H9 (cell line): ENCODE data around the gene ZNF8. TPM values are rescaled to one million over a fixed set of nuclear protein-coding genes. Genes with fewer than 3 reads are reported as not detected.

Experiments used
- DNase-seq: peaks from one replicate; pipeline ENCODE4 v3.0.0-alpha.2; 2017
- H2AFZ ChIP-seq: one replicate; pipeline ENCODE4 v1.6.1; 2013; ENCODE audit warnings: mild to moderate bottlenecking, low read length, control low read depth, moderate library complexity
- H2AK5ac ChIP-seq: 2 replicates; pipeline ENCODE4 v1.6.1; 2013; ENCODE audit warnings: low read length, control low read depth, mixed read lengths; ENCODE audit not compliant: insufficient read length
- H2BK120ac ChIP-seq: one replicate; pipeline ENCODE4 v1.6.1; 2013; ENCODE audit warnings: low read depth, mild to moderate bottlenecking, low read length, control low read depth, inconsistent platforms; ENCODE audit not compliant: poor library complexity, severe bottlenecking
- H2BK12ac ChIP-seq: 2 replicates; pipeline ENCODE4 v1.6.1; 2013; ENCODE audit warnings: low read length, control low read depth, mixed read lengths, low read depth; ENCODE audit not compliant: insufficient read length
- H2BK15ac ChIP-seq: 2 replicates; pipeline ENCODE4 v1.6.1; 2013; ENCODE audit warnings: low read depth, low read length, control low read depth
- H2BK20ac ChIP-seq: one replicate; pipeline ENCODE4 v1.6.1; 2013; ENCODE audit warnings: low read depth, mild to moderate bottlenecking, low read length, control low read depth, inconsistent platforms; ENCODE audit not compliant: poor library complexity, severe bottlenecking
- H2BK5ac ChIP-seq: 2 replicates; pipeline ENCODE4 v1.6.1; 2013; ENCODE audit warnings: low read length, control low read depth, mixed read lengths; ENCODE audit not compliant: insufficient read length
- H3K14ac ChIP-seq: 2 replicates; pipeline ENCODE4 v1.6.1; 2013; ENCODE audit warnings: low read length, control low read depth; ENCODE audit not compliant: insufficient read depth
- H3K18ac ChIP-seq: 2 replicates; pipeline ENCODE4 v1.6.1; 2013; ENCODE audit warnings: low read depth, mild to moderate bottlenecking, mixed read lengths, low read length, control low read depth; ENCODE audit not compliant: insufficient read length
- H3K23ac ChIP-seq: 2 replicates; pipeline ENCODE4 v1.6.1; 2013; ENCODE audit warnings: low read length, control low read depth, mixed read lengths, low read depth; ENCODE audit not compliant: insufficient read length
- H3K23me2 ChIP-seq: 2 replicates; pipeline ENCODE4 v1.6.1; 2013; ENCODE audit warnings: low read depth, mild to moderate bottlenecking, mixed read lengths, low read length, control low read depth; ENCODE audit not compliant: insufficient read length, poor library complexity, severe bottlenecking
- H3K27ac ChIP-seq: 2 replicates; pipeline ENCODE4 v1.5.1; 2013; ENCODE audit warnings: low read length, control low read depth, mixed read lengths, low read depth; ENCODE audit not compliant: insufficient read length
- H3K27me3 ChIP-seq: 2 replicates; pipeline ENCODE4 v1.6.1; 2013; ENCODE audit warnings: low read length, control low read depth, inconsistent platforms; ENCODE audit not compliant: insufficient read depth
- H3K4ac ChIP-seq: 2 replicates; pipeline ENCODE4 v1.6.1; 2013; ENCODE audit warnings: low read depth, mild to moderate bottlenecking, control low read depth, inconsistent platforms, low read length, moderate library complexity
- H3K4me1 ChIP-seq: 2 replicates; pipeline ENCODE4 v1.6.1; 2013; ENCODE audit warnings: low read length, control low read depth, inconsistent platforms; ENCODE audit not compliant: insufficient read depth
- H3K4me2 ChIP-seq: 2 replicates; pipeline ENCODE4 v1.6.1; 2013; ENCODE audit warnings: low read length, control low read depth, mixed read lengths; ENCODE audit not compliant: insufficient read length, insufficient read depth
- H3K56ac ChIP-seq: 2 replicates; pipeline ENCODE4 v1.6.1; 2013; ENCODE audit warnings: low read depth, mild to moderate bottlenecking, mixed read lengths, low read length, control low read depth; ENCODE audit not compliant: insufficient read length
- H3K79me1 ChIP-seq: 2 replicates; pipeline ENCODE4 v1.6.1; 2013; ENCODE audit warnings: low read depth, mild to moderate bottlenecking, moderate library complexity, low read length, control low read depth, inconsistent platforms; ENCODE audit not compliant: insufficient read depth, poor library complexity, severe bottlenecking
- H3K79me2 ChIP-seq: 2 replicates; pipeline ENCODE4 v1.6.1; 2013; ENCODE audit warnings: low read length, control low read depth, inconsistent platforms; ENCODE audit not compliant: insufficient read depth
- H3K9ac ChIP-seq: 2 replicates; pipeline ENCODE4 v1.6.1; 2013; ENCODE audit warnings: low read length, control low read depth, mixed read lengths; ENCODE audit not compliant: insufficient read length; ENCODE audit errors: extremely low read depth
- H3K9me3 ChIP-seq: one replicate; pipeline ENCODE4 v1.6.1; 2013; ENCODE audit warnings: low read depth, low read length, inconsistent platforms; ENCODE audit not compliant: control insufficient read depth
- H3T11ph ChIP-seq: one replicate; pipeline ENCODE4 v1.6.1; 2013; ENCODE audit warnings: mild to moderate bottlenecking, low read length, control low read depth, inconsistent platforms
- H4K20me1 ChIP-seq: one replicate; pipeline ENCODE4 v1.6.1; 2013; ENCODE audit not compliant: control insufficient read depth, insufficient read length, insufficient read depth
- H4K5ac ChIP-seq: 2 replicates; pipeline ENCODE4 v1.6.1; 2013; ENCODE audit warnings: low read depth, mild to moderate bottlenecking, mixed read lengths, low read length, control low read depth; ENCODE audit not compliant: insufficient read length
- H4K8ac ChIP-seq: replicated peaks from 2 replicates; pipeline ENCODE4 v1.6.1; 2013; ENCODE audit warnings: low read length, control low read depth, mixed read lengths, low read depth; ENCODE audit not compliant: insufficient read length
- H4K91ac ChIP-seq: 2 replicates; pipeline ENCODE4 v1.6.1; 2013; ENCODE audit warnings: low read depth, mild to moderate bottlenecking, moderate library complexity, mixed read lengths, low read length, control low read depth; ENCODE audit not compliant: insufficient read length
- H3K27ac Mint-ChIP-seq, 3 experiments: 2 replicates in 2 of 3; 3 replicates in 1 of 3; pipeline ENCODE4 v1.8.0; 2020 to 2021; ENCODE audit warnings: mixed read lengths in 3 of 3, mild to moderate bottlenecking in 1 of 3, moderate library complexity in 1 of 3
- H3K27me3 Mint-ChIP-seq: 2 replicates; pipeline ENCODE4 v1.8.0; 2021; ENCODE audit warnings: low read depth, mild to moderate bottlenecking, moderate library complexity, mixed read lengths
- H3K36me3 Mint-ChIP-seq, 3 experiments: 2 replicates in 2 of 3; 3 replicates in 1 of 3; pipeline ENCODE4 v1.8.0; 2020 to 2021; ENCODE audit warnings: low read depth in 3 of 3, mixed read lengths in 3 of 3; ENCODE audit not compliant: insufficient read depth in 1 of 3
- H3K4me1 Mint-ChIP-seq, 2 experiments: 2 replicates each; pipeline ENCODE4 v1.8.0; 2020; ENCODE audit warnings: mixed read lengths in 2 of 2
- H3K4me3 Mint-ChIP-seq, 2 experiments: 2 replicates in 1 of 2; 3 replicates in 1 of 2; pipeline ENCODE4 v1.8.0; 2020 to 2021; ENCODE audit warnings: mild to moderate bottlenecking in 2 of 2, mixed read lengths in 2 of 2, moderate library complexity in 1 of 2
- H3K9me3 Mint-ChIP-seq, 2 experiments: 2 replicates in 1 of 2; 3 replicates in 1 of 2; pipeline ENCODE4 v1.8.0; 2020; ENCODE audit warnings: mild to moderate bottlenecking in 2 of 2, mixed read lengths in 2 of 2, moderate library complexity in 1 of 2
- WGBS: extraction: QIAGEN DNeasy Blood & Tissue Kit; methylation state at CpG from one replicate; pipeline ENCODE4 v1.1.7; 2013; ENCODE audit warnings: missing lambda C conversion rate, low lambda C conversion rate, mixed read lengths; ENCODE audit not compliant: insufficient read length; ENCODE audit errors: extremely low coverage; 5-methylcytosine and 5-hydroxymethylcytosine counted together
- total RNA-seq: library from RNA; stranded (reverse); gene quantifications from 2 replicates; pipeline ENCODE4 v1.2.1, GENCODE V29; 2021
- TF ChIP-seq, protein P1 (sequence below): fragments of 200-600 bp; sonication (generic); conservative IDR thresholded peaks from 3 replicates; pipeline ENCODE4 v1.8.0; 2021; ENCODE audit warnings: antibody characterized with exemption, mild to moderate bottlenecking

ZNF8 gene
- total RNA-seq, 1 experiment from 2014 or later, result 17.3 TPM

DNA sequence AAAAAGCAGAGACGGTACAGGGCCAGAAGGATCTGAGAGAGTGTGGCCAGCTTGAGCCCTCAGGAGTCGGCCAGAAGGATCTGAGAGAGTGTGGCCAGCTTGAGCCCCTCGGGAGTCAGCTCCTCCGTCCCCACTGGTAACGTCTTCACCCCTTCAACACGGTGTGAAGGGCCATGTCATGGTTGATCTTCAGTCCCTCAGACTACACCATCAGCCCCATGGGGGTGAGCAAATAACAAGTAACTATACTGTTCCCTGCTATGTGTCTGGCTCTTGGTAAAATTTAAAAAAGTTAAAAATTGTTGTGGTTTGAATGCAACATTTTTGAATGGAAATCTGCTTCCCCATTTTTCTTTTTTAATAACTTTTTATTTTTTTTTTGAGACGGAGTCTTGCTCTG lies 1.6 kb upstream of the ZNF8 start:
- H3K23ac ChIP-seq, result no peak overlapping the region
- H3K18ac ChIP-seq, result no peak overlapping the region
- H3K9ac ChIP-seq, result no peak overlapping the region
- Mint-ChIP-seq H3K4me1 (peaks cover 22 to 26% of the 10 kb centered on the region in 2 experiments), H3K4me3 (peak overlapping the region; percentile 93 to 98; a peak in 3 of 5 replicates), H3K27ac (no peak overlapping the region), H3K36me3 (peaks cover 35 to 43% (median 40%) of the 10 kb centered on the region in 3 experiments), H3K27me3 (no peaks in the 10 kb centered on the region), H3K9me3 (peaks cover 5 to 7% of the 10 kb centered on the region in 2 experiments; a peak in 4 of 5 replicates)
- H3K27ac ChIP-seq, result no peak overlapping the region
- TF ChIP-seq, protein P1, sequence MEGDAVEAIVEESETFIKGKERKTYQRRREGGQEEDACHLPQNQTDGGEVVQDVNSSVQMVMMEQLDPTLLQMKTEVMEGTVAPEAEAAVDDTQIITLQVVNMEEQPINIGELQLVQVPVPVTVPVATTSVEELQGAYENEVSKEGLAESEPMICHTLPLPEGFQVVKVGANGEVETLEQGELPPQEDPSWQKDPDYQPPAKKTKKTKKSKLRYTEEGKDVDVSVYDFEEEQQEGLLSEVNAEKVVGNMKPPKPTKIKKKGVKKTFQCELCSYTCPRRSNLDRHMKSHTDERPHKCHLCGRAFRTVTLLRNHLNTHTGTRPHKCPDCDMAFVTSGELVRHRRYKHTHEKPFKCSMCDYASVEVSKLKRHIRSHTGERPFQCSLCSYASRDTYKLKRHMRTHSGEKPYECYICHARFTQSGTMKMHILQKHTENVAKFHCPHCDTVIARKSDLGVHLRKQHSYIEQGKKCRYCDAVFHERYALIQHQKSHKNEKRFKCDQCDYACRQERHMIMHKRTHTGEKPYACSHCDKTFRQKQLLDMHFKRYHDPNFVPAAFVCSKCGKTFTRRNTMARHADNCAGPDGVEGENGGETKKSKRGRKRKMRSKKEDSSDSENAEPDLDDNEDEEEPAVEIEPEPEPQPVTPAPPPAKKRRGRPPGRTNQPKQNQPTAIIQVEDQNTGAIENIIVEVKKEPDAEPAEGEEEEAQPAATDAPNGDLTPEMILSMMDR, result no peak
- H3K9me3 ChIP-seq, result no peaks in the 10 kb centered on the region
- no peaks in the 10 kb centered on the region for H3K27me3 ChIP-seq
- 0 out of 2 replicates have a peak overlapping the region, but pooled peaks have one; percentile 58 for H2BK15ac ChIP-seq
- no peak overlapping the region for H3T11ph ChIP-seq
- no peak overlapping the region for H4K91ac ChIP-seq
- no peak overlapping the region for H2AK5ac ChIP-seq
- no peak overlapping the region for H3K4me2 ChIP-seq
- no peak for DNase-seq
- no peak overlapping the region for H2BK12ac ChIP-seq
- H4K20me1 ChIP-seq, result peaks cover 2% of the 10 kb centered on the region
- WGBS, result no CpG with 5 or more reads among the region's 7 CpGs
- H2BK120ac ChIP-seq, result no peak overlapping the region
- no peak overlapping the region for H2BK20ac ChIP-seq
- H2BK5ac ChIP-seq, result no peak overlapping the region
- no peak overlapping the region for H3K4ac ChIP-seq
- H3K4me1 ChIP-seq, result peaks cover 9% of the 10 kb centered on the region; the same call in 1 of the 2 replicates
- H3K79me1 ChIP-seq, result peaks cover 12% of the 10 kb centered on the region
- H4K5ac ChIP-seq, result no peak overlapping the region
- peaks cover 30% of the 10 kb centered on the region for H3K79me2 ChIP-seq
- no peak overlapping the region for H3K14ac ChIP-seq
- peaks cover 5% of the 10 kb centered on the region for H3K23me2 ChIP-seq
- no peak overlapping the region for H4K8ac ChIP-seq
- no peak overlapping the region for H3K56ac ChIP-seq
- no peak overlapping the region for H2AFZ ChIP-seq
